ENCODE data around the gene ABHD1. TPM values are rescaled to one million over a fixed set of nuclear protein-coding genes. Genes with fewer than 3 reads are reported as not detected.
"Not testable (repeated sequence)": the region's sequence is repeated elsewhere in the genome, so short reads cannot be mapped to it uniquely, and the experiment has no call there.

The ABHD1 gene
- polyA plus RNA-seq, 1 donor from 2014 or later = not detected

GRCh38 chr2:27118525-27119329 lies 4.9 kb upstream of the ABHD1 start, which contains the start of gene CGREF1:
TSS of gene CGREF1 (minus strand) at chr2:27119128. CDS start at chr2:27104366, 14,762 bp downstream.
- Histone ChIP-seq H4K20me1 (ENCODE audit: insufficient read depth) (no peaks in the 10 kb centered on the region), H3K9ac (ENCODE audit: low read length) (peak within 1 kb of the TSS; percentile 60), H3K9me2 (ENCODE audit: insufficient read depth, low read length) (no peaks in the 10 kb centered on the region), H2AFZ (ENCODE audit: low read depth, low read length) (peak within 1 kb of the TSS; percentile 60), H3K27me3 (ENCODE audit: insufficient read depth, low read depth, low read length) (peaks cover 25% of the 10 kb centered on the region), H3K4me3 (ENCODE audit: low read length) (peak within 1 kb of the TSS; percentile 83), H3F3A (ENCODE audit: insufficient read depth, low read length, poor library complexity, severe bottlenecking) (no peaks in the 10 kb centered on the region), H3K9me3 (ENCODE audit: low read length) (no peaks in the 10 kb centered on the region), H3K27ac (ENCODE audit: low read length) (no peak within 1 kb of the TSS), H3K4me2 (ENCODE audit: low read length) (peak within 1 kb of the TSS; percentile 65), H3K79me2 (replicated peaks; ENCODE audit: insufficient read depth, low read length) (no peaks in the 10 kb centered on the region), H3K36me3 (ENCODE audit: insufficient read depth, low read length) (no peaks in the 10 kb centered on the region)
- TF ChIP-seq SMC3 (conservative IDR thresholded peaks at IDR 0.05; ENCODE audit: poor library complexity) (no peak), MXI1 (conservative IDR thresholded peaks at IDR 0.05; ENCODE audit: poor library complexity, severe bottlenecking) (peak; percentile 90), TAF1 (IDR thresholded peaks at IDR 0.05; ENCODE audit: low read depth) (no peak), POLR2AphosphoS5 (IDR thresholded peaks at IDR 0.05) (peak; percentile 53), EP300 (conservative IDR thresholded peaks at IDR 0.05; ENCODE audit: poor library complexity, severe bottlenecking) (no peak), RAD21 (conservative IDR thresholded peaks at IDR 0.05) (no peak), EZH2 (IDR thresholded peaks at IDR 0.05; ENCODE audit: borderline replicate concordance, insufficient read depth, low read length, poor library complexity, severe bottlenecking) (no peak)
- TF ChIP-seq, protein P1, sequence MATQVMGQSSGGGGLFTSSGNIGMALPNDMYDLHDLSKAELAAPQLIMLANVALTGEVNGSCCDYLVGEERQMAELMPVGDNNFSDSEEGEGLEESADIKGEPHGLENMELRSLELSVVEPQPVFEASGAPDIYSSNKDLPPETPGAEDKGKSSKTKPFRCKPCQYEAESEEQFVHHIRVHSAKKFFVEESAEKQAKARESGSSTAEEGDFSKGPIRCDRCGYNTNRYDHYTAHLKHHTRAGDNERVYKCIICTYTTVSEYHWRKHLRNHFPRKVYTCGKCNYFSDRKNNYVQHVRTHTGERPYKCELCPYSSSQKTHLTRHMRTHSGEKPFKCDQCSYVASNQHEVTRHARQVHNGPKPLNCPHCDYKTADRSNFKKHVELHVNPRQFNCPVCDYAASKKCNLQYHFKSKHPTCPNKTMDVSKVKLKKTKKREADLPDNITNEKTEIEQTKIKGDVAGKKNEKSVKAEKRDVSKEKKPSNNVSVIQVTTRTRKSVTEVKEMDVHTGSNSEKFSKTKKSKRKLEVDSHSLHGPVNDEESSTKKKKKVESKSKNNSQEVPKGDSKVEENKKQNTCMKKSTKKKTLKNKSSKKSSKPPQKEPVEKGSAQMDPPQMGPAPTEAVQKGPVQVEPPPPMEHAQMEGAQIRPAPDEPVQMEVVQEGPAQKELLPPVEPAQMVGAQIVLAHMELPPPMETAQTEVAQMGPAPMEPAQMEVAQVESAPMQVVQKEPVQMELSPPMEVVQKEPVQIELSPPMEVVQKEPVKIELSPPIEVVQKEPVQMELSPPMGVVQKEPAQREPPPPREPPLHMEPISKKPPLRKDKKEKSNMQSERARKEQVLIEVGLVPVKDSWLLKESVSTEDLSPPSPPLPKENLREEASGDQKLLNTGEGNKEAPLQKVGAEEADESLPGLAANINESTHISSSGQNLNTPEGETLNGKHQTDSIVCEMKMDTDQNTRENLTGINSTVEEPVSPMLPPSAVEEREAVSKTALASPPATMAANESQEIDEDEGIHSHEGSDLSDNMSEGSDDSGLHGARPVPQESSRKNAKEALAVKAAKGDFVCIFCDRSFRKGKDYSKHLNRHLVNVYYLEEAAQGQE (IDR thresholded peaks at IDR 0.05; ENCODE audit: borderline replicate concordance) = peak; percentile 57
- TF ChIP-seq, protein P2, sequence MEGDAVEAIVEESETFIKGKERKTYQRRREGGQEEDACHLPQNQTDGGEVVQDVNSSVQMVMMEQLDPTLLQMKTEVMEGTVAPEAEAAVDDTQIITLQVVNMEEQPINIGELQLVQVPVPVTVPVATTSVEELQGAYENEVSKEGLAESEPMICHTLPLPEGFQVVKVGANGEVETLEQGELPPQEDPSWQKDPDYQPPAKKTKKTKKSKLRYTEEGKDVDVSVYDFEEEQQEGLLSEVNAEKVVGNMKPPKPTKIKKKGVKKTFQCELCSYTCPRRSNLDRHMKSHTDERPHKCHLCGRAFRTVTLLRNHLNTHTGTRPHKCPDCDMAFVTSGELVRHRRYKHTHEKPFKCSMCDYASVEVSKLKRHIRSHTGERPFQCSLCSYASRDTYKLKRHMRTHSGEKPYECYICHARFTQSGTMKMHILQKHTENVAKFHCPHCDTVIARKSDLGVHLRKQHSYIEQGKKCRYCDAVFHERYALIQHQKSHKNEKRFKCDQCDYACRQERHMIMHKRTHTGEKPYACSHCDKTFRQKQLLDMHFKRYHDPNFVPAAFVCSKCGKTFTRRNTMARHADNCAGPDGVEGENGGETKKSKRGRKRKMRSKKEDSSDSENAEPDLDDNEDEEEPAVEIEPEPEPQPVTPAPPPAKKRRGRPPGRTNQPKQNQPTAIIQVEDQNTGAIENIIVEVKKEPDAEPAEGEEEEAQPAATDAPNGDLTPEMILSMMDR (IDR thresholded peaks at IDR 0.05; ENCODE audit: poor library complexity, severe bottlenecking) = no peak

DNA sequence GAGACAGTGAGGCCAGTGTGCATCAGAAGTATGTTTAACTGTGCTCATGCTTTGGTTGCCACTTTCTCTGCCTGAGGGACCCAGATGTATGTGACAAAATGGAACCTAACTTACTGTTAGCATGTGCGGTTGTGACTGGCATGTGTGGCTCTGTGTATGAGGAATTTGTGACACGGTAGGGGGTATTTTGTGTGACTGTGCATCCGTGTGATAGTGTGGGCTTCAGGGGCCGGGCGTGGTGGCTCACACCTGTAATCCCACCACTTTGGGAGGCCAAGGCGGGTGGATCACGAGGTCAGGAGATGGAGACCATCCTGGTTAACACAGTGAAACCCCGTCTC lies 4.3 kb upstream of the ABHD1 start:
- H3F3A ChIP-seq (ENCODE audit: insufficient read depth, low read length, poor library complexity, severe bottlenecking); H3K36me3 ChIP-seq (ENCODE audit: insufficient read depth, low read length); H3K9me3 ChIP-seq (ENCODE audit: low read length); H3K79me2 ChIP-seq (replicated peaks; ENCODE audit: insufficient read depth, low read length); H3K27ac ChIP-seq (ENCODE audit: low read length); H3K4me2 ChIP-seq (ENCODE audit: low read length); H2AFZ ChIP-seq (ENCODE audit: low read depth, low read length); H4K20me1 ChIP-seq (ENCODE audit: insufficient read depth); H3K9me2 ChIP-seq (ENCODE audit: insufficient read depth, low read length): not testable (repeated sequence)
- Histone ChIP-seq H3K9ac (ENCODE audit: low read length) (peak overlapping the region; percentile 60), H3K4me3 (ENCODE audit: low read length) (peak overlapping the region; percentile 68), H3K27me3 (ENCODE audit: insufficient read depth, low read depth, low read length) (peaks cover 29% of the 10 kb centered on the region)

All from neural cell (in vitro differentiated cells).